Measurements from ENCODE around the gene PCDHA11.

- TF ChIP-seq USF1 (IDR thresholded peaks at IDR 0.05), result no peak
- TF ChIP-seq FOXM1 (IDR thresholded peaks at IDR 0.05; ENCODE audit: borderline replicate concordance, low read depth), result no peak
- TF ChIP-seq RAD21 (IDR thresholded peaks at IDR 0.05; ENCODE audit: low read depth), result no peak
- TF ChIP-seq, protein P1, sequence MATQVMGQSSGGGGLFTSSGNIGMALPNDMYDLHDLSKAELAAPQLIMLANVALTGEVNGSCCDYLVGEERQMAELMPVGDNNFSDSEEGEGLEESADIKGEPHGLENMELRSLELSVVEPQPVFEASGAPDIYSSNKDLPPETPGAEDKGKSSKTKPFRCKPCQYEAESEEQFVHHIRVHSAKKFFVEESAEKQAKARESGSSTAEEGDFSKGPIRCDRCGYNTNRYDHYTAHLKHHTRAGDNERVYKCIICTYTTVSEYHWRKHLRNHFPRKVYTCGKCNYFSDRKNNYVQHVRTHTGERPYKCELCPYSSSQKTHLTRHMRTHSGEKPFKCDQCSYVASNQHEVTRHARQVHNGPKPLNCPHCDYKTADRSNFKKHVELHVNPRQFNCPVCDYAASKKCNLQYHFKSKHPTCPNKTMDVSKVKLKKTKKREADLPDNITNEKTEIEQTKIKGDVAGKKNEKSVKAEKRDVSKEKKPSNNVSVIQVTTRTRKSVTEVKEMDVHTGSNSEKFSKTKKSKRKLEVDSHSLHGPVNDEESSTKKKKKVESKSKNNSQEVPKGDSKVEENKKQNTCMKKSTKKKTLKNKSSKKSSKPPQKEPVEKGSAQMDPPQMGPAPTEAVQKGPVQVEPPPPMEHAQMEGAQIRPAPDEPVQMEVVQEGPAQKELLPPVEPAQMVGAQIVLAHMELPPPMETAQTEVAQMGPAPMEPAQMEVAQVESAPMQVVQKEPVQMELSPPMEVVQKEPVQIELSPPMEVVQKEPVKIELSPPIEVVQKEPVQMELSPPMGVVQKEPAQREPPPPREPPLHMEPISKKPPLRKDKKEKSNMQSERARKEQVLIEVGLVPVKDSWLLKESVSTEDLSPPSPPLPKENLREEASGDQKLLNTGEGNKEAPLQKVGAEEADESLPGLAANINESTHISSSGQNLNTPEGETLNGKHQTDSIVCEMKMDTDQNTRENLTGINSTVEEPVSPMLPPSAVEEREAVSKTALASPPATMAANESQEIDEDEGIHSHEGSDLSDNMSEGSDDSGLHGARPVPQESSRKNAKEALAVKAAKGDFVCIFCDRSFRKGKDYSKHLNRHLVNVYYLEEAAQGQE (IDR thresholded peaks at IDR 0.05; ENCODE audit: low read depth), result no peak
- TF ChIP-seq CREB1 (IDR thresholded peaks at IDR 0.05; ENCODE audit: low read depth), result no peak
- no peak for TF ChIP-seq TAF1 (IDR thresholded peaks at IDR 0.05; ENCODE audit: low read depth)
- TF ChIP-seq YY1 (IDR thresholded peaks at IDR 0.05; ENCODE audit: low read depth), result no peak
- TF ChIP-seq EP300 (IDR thresholded peaks at IDR 0.05; ENCODE audit: borderline replicate concordance), result no peak
- TF ChIP-seq MAX (IDR thresholded peaks at IDR 0.05), result no peak
- no peak for TF ChIP-seq CEBPB (IDR thresholded peaks at IDR 0.05)
- no peak for TF ChIP-seq EGR1 (IDR thresholded peaks at IDR 0.05)
- TF ChIP-seq ZBTB7A (IDR thresholded peaks at IDR 0.05; ENCODE audit: low read depth), result no peak
- TF ChIP-seq TEAD4 (IDR thresholded peaks at IDR 0.05), result no peak
- TF ChIP-seq NFIC (IDR thresholded peaks at IDR 0.05), result no peak
Observed at GRCh38 chr5:140823475-140823874, 45.3 kb upstream of the PCDHA11 start.
